Transverse colon (tissue), 4 donors: ENCODE measurements around the gene YEATS2.

Source experiments
- CTCF ChIP-seq, 5 experiments: fragments of 200-600 bp in 3 of 5; fragments of 450-650 bp in 2 of 5; sonication (generic) in 3 of 5; IDR thresholded peaks; 1 replicate in 2 of 5; 2 replicates in 3 of 5; pipeline ENCODE4 v1.5.1; 2016 to 2017; ENCODE audit warnings: antibody characterized with exemption in 5 of 5, inconsistent platforms in 3 of 5, mild to moderate bottlenecking in 2 of 5, moderate library complexity in 1 of 5
- EP300 ChIP-seq: sonication (generic); formaldehyde crosslinking; IDR thresholded peaks from one replicate; pipeline ENCODE4 v1.6.1; 2017; ENCODE audit warnings: antibody characterized with exemption, low read depth
- POLR2A ChIP-seq: fragments of 450-650 bp; IDR thresholded peaks from one replicate; pipeline ENCODE4 v1.6.1; 2016; ENCODE audit warnings: antibody characterized with exemption, mild to moderate bottlenecking, moderate library complexity
- POLR2AphosphoS5 ChIP-seq, 3 donors: sonication (generic); formaldehyde crosslinking; IDR thresholded peaks; one replicate each; pipeline ENCODE4 v1.6.1; 2016; ENCODE audit warnings: antibody characterized with exemption in 3 of 3

GRCh38 chr3:183697610-183698317 lies at the start of gene YEATS2:
- TF ChIP-seq EP300 (no peak), CTCF (IDR thresholded peaks at IDR 0.05) (no peak), POLR2A (peak; percentile 29), POLR2AphosphoS5 (IDR thresholded peaks at IDR 0.05) (peak in 2 of 3 donors; percentile 33 to 65)
